Erythroblast (primary cell): Measurements from ENCODE around the gene CHGA.

Source experiments
- GATA1 ChIP-seq: IDR thresholded peaks from 2 replicates; pipeline ENCODE4 v1.6.1; 2011; ENCODE audit warnings: low read depth, mild to moderate bottlenecking, control low read depth, low read length, moderate library complexity
- POLR2A ChIP-seq: IDR thresholded peaks from 2 replicates; pipeline ENCODE4 v1.6.1; 2011; ENCODE audit warnings: mild to moderate bottlenecking, low read length

DNA sequence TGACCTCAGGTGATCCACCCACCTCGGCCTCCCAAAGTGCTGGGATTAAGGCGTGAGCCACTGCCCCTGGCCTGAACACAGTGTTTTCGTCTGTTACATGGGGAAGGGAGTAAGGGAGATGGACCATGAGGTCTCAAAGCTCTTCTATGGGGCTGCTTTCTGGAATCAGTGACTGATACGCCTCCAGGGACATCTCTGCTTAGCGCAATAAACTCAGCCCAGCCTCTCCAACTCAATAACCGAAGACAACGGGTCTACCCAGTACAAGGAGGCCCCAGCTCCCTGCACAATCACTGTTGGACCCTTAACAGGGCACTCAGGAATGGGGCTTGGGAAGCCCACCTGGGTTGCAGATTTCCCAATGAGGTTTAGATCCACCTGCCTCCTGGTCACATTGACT is 42.6 kb upstream of the CHGA start:
- TF ChIP-seq POLR2A (no peak), GATA1 (no peak)
